SJSA1 (cell line): ENCODE measurements around the gene RBM26. TPM values are rescaled to one million over a fixed set of nuclear protein-coding genes. Genes with fewer than 3 reads are reported as not detected.

ENCODE experiments used
- DNase-seq, 2 experiments: peaks; one replicate each; pipeline ENCODE4 v3.0.0-alpha.2; 2015 to 2020; ENCODE audit warnings: low spot score in 2 of 2, low read depth in 1 of 2
- H3K27ac ChIP-seq: fragments of 250-450 bp; sonication (Bioruptor Pico); 2 replicates; pipeline ENCODE4 v1.5.1; 2020; ENCODE audit warnings: mild to moderate bottlenecking, moderate library complexity
- H3K27me3 ChIP-seq: fragments of 250-450 bp; sonication (Bioruptor Pico); replicated peaks from 2 replicates; pipeline ENCODE4 v1.5.1; 2020; ENCODE audit warnings: mild to moderate bottlenecking, moderate library complexity
- H3K36me3 ChIP-seq: fragments of 250-450 bp; sonication (Bioruptor Pico); 2 replicates; pipeline ENCODE4 v1.5.1; 2020; ENCODE audit warnings: mild to moderate bottlenecking
- H3K4me1 ChIP-seq: fragments of 250-450 bp; sonication (Bioruptor Pico); replicated peaks from 2 replicates; pipeline ENCODE4 v1.6.1; 2021; ENCODE audit warnings: mild to moderate bottlenecking
- H3K4me3 ChIP-seq: fragments of 250-450 bp; sonication (Bioruptor Pico); 2 replicates; pipeline ENCODE4 v1.5.1; 2020; ENCODE audit warnings: mild to moderate bottlenecking
- H3K9me3 ChIP-seq: fragments of 250-450 bp; sonication (Bioruptor Pico); replicated peaks from 2 replicates; pipeline ENCODE4 v1.5.1; 2020; ENCODE audit warnings: mild to moderate bottlenecking
- total RNA-seq: library from RNA; depleted of rRNA; stranded (reverse); fragments of >200 nt; shearing (Covaris generic); gene quantifications from 2 replicates; pipeline ENCODE4 v1.2.3, GENCODE V29; 2014

Gene RBM26
- total RNA-seq, 1 experiment from 2014 or later, result 25.4 TPM

GRCh38 chr13:79439275-79439674, 33.2 kb upstream of the RBM26 start:
- H3K27ac ChIP-seq, result no peak overlapping the region
- peaks cover 43% of the 10 kb centered on the region for H3K4me1 ChIP-seq
- H3K4me3 ChIP-seq, result no peak overlapping the region
- no peaks in the 10 kb centered on the region for H3K36me3 ChIP-seq
- no peaks in the 10 kb centered on the region for H3K9me3 ChIP-seq
- H3K27me3 ChIP-seq, result no peaks in the 10 kb centered on the region
- DNase-seq, result no peak

GRCh38 chr13:79435561-79435990, 29.5 kb upstream of the RBM26 start:
- peak in 1 of 2 experiments; percentile 86 for DNase-seq
- Histone ChIP-seq H3K4me3 (no peak overlapping the region), H3K36me3 (no peaks in the 10 kb centered on the region), H3K27ac (peak overlapping the region; percentile 77), H3K9me3 (no peaks in the 10 kb centered on the region), H3K27me3 (no peaks in the 10 kb centered on the region), H3K4me1 (peaks cover 24% of the 10 kb centered on the region)

GRCh38 chr13:79434556-79434955, 28.5 kb upstream of the RBM26 start:
- H3K4me1 ChIP-seq, result peaks cover 24% of the 10 kb centered on the region
- H3K27me3 ChIP-seq, result no peaks in the 10 kb centered on the region
- no peak overlapping the region for H3K4me3 ChIP-seq
- no peaks in the 10 kb centered on the region for H3K36me3 ChIP-seq
- H3K9me3 ChIP-seq, result no peaks in the 10 kb centered on the region
- peak overlapping the region; percentile 77 for H3K27ac ChIP-seq
- DNase-seq, result peak in 1 of 2 experiments; percentile 35

- Histone ChIP-seq H3K27me3 (no peaks in the 10 kb centered on the region), H3K4me1 (peaks cover 24% of the 10 kb centered on the region), H3K9me3 (no peaks in the 10 kb centered on the region), H3K36me3 (no peaks in the 10 kb centered on the region), H3K27ac (no peak overlapping the region), H3K4me3 (no peak overlapping the region)
- DNase-seq, result no peak
These were observed 26.9 kb upstream of the RBM26 start for GRCh38 chr13:79432992-79433391.

GRCh38 chr13:79432086-79432485, 26.0 kb upstream of the RBM26 start:
- Histone ChIP-seq H3K27ac (no peak overlapping the region), H3K36me3 (no peaks in the 10 kb centered on the region), H3K9me3 (no peaks in the 10 kb centered on the region), H3K4me3 (no peak overlapping the region), H3K4me1 (peaks cover 24% of the 10 kb centered on the region), H3K27me3 (no peaks in the 10 kb centered on the region)
- DNase-seq, result no peak

GRCh38 chr13:79429309-79429708, 23.3 kb upstream of the RBM26 start:
- Histone ChIP-seq H3K36me3 (no peaks in the 10 kb centered on the region), H3K4me3 (no peak overlapping the region), H3K27ac (no peak overlapping the region), H3K27me3 (no peaks in the 10 kb centered on the region), H3K4me1 (peaks cover 4% of the 10 kb centered on the region), H3K9me3 (no peaks in the 10 kb centered on the region)
- no peak for DNase-seq

GRCh38 chr13:79427883-79428282, 21.8 kb upstream of the RBM26 start:
- no peaks in the 10 kb centered on the region for H3K9me3 ChIP-seq
- H3K4me1 ChIP-seq, result no peaks in the 10 kb centered on the region
- H3K36me3 ChIP-seq, result no peaks in the 10 kb centered on the region
- no peak for DNase-seq
- no peak overlapping the region for H3K27ac ChIP-seq
- H3K27me3 ChIP-seq, result no peaks in the 10 kb centered on the region
- no peak overlapping the region for H3K4me3 ChIP-seq

- no peak overlapping the region for H3K4me3 ChIP-seq
- no peak for DNase-seq
- H3K36me3 ChIP-seq, result no peaks in the 10 kb centered on the region
- no peaks in the 10 kb centered on the region for H3K9me3 ChIP-seq
- no peak overlapping the region for H3K27ac ChIP-seq
- H3K4me1 ChIP-seq, result no peaks in the 10 kb centered on the region
- H3K27me3 ChIP-seq, result no peaks in the 10 kb centered on the region
These were observed 21.2 kb upstream of the RBM26 start for GRCh38 chr13:79427265-79427664.

GRCh38 chr13:79423801-79424642, 18.0 kb upstream of the RBM26 start:
- H3K27ac ChIP-seq, result 0 out of 2 replicates have a peak overlapping the region, but pooled peaks have one; percentile 8
- no peaks in the 10 kb centered on the region for H3K27me3 ChIP-seq
- no peaks in the 10 kb centered on the region for H3K9me3 ChIP-seq
- no peak overlapping the region for H3K4me3 ChIP-seq
- H3K4me1 ChIP-seq, result no peaks in the 10 kb centered on the region
- peak in 1 of 2 experiments; percentile 27 for DNase-seq
- no peaks in the 10 kb centered on the region for H3K36me3 ChIP-seq

- Histone ChIP-seq H3K9me3 (no peaks in the 10 kb centered on the region), H3K27me3 (no peaks in the 10 kb centered on the region), H3K27ac (no peak overlapping the region), H3K4me3 (no peak overlapping the region), H3K4me1 (no peaks in the 10 kb centered on the region), H3K36me3 (no peaks in the 10 kb centered on the region)
- no peak for DNase-seq
These were observed 17.3 kb upstream of the RBM26 start for GRCh38 chr13:79423340-79423739.

GRCh38 chr13:79419365-79419764, 13.3 kb upstream of the RBM26 start:
- no peaks in the 10 kb centered on the region for H3K27me3 ChIP-seq
- no peak for DNase-seq
- no peaks in the 10 kb centered on the region; the same call in 1 of the 2 replicates for H3K36me3 ChIP-seq
- no peaks in the 10 kb centered on the region for H3K9me3 ChIP-seq
- no peaks in the 10 kb centered on the region for H3K4me1 ChIP-seq
- H3K4me3 ChIP-seq, result no peak overlapping the region
- H3K27ac ChIP-seq, result no peak overlapping the region

- no peaks in the 10 kb centered on the region for H3K4me1 ChIP-seq
- DNase-seq, result no peak
- no peak overlapping the region for H3K4me3 ChIP-seq
- no peak overlapping the region for H3K27ac ChIP-seq
- no peaks in the 10 kb centered on the region; the same call in 1 of the 2 replicates for H3K36me3 ChIP-seq
- H3K9me3 ChIP-seq, result no peaks in the 10 kb centered on the region
- no peaks in the 10 kb centered on the region for H3K27me3 ChIP-seq
These were observed 11.7 kb upstream of the RBM26 start for GRCh38 chr13:79417741-79418140.

GRCh38 chr13:79413521-79413920, 7.5 kb upstream of the RBM26 start:
- H3K27me3 ChIP-seq, result no peaks in the 10 kb centered on the region
- H3K27ac ChIP-seq, result no peak overlapping the region
- H3K36me3 ChIP-seq, result no peaks in the 10 kb centered on the region; the same call in 1 of the 2 replicates
- no peaks in the 10 kb centered on the region for H3K4me1 ChIP-seq
- no peak for DNase-seq
- H3K4me3 ChIP-seq, result no peak overlapping the region
- H3K9me3 ChIP-seq, result no peaks in the 10 kb centered on the region

- no peak overlapping the region for H3K4me3 ChIP-seq
- no peaks in the 10 kb centered on the region for H3K4me1 ChIP-seq
- no peaks in the 10 kb centered on the region for H3K27me3 ChIP-seq
- no peaks in the 10 kb centered on the region for H3K9me3 ChIP-seq
- DNase-seq, result no peak
- H3K36me3 ChIP-seq, result no peaks in the 10 kb centered on the region
- H3K27ac ChIP-seq, result no peak overlapping the region
These were observed 3.8 kb upstream of the RBM26 start for GRCh38 chr13:79409828-79410227.
